CD4-positive, CD25-positive, alpha-beta regulatory T cell (primary cell): ENCODE data around the gene UBFD1. TPM values are rescaled to one million over a fixed set of nuclear protein-coding genes. Genes with fewer than 3 reads are reported as not detected.

Experiments
- ATAC-seq, 2 donors: fragments of 150-1000 bp; cut with Tn5 transposase; one replicate each; pipeline ENCODE4 v1.10.0; 2021; ENCODE audit warnings: low read depth in 2 of 2, moderate number of reproducible peaks in 2 of 2, moderate library complexity in 1 of 2
- DNase-seq, 3 donors: peaks; one replicate each; pipeline versions ENCODE4 v3.0.0 to v3.0.0-alpha.2; 2012 to 2022; ENCODE audit warnings: mixed read lengths in 1 of 3
- H3K27ac ChIP-seq: one replicate; pipeline ENCODE4 v1.7.0; 2013; ENCODE audit warnings: mild to moderate bottlenecking, low read length; ENCODE audit not compliant: insufficient read depth, poor library complexity, severe bottlenecking
- H3K27me3 ChIP-seq: one replicate; pipeline ENCODE4 v1.7.0; 2013; ENCODE audit warnings: low read length; ENCODE audit not compliant: control insufficient read depth, insufficient read depth
- H3K36me3 ChIP-seq: one replicate; pipeline ENCODE4 v1.7.0; 2013; ENCODE audit warnings: mild to moderate bottlenecking, low read length, moderate library complexity; ENCODE audit not compliant: control insufficient read depth, insufficient read depth
- H3K4me1 ChIP-seq: 2 replicates; pipeline ENCODE4 v1.7.0; 2013; ENCODE audit warnings: mild to moderate bottlenecking, low read length; ENCODE audit not compliant: insufficient read depth, control insufficient read depth, poor library complexity, severe bottlenecking
- H3K4me3 ChIP-seq: one replicate; pipeline ENCODE4 v1.7.0; 2013; ENCODE audit warnings: low read depth, mild to moderate bottlenecking, low read length, moderate library complexity
- H3K9me3 ChIP-seq, 2 experiments: 1 replicate in 1 of 2; 2 replicates in 1 of 2; pipeline ENCODE4 v1.7.0; 2013; ENCODE audit warnings: low read length in 2 of 2, mild to moderate bottlenecking in 1 of 2, moderate library complexity in 1 of 2; ENCODE audit not compliant: control insufficient read depth in 2 of 2
- H3K27ac Mint-ChIP-seq, 3 donors: one replicate each; pipeline ENCODE4 v1.8.0; 2020 to 2022; ENCODE audit warnings: mild to moderate bottlenecking in 3 of 3, mixed read lengths in 3 of 3, moderate library complexity in 2 of 3
- H3K27me3 Mint-ChIP-seq: one replicate; pipeline ENCODE4 v1.8.0; 2022; ENCODE audit warnings: mild to moderate bottlenecking, mixed read lengths
- H3K36me3 Mint-ChIP-seq: one replicate; pipeline ENCODE4 v1.8.0; 2020; ENCODE audit warnings: mixed read lengths
- H3K4me1 Mint-ChIP-seq, 4 donors: one replicate each; pipeline ENCODE4 v1.8.0; 2020 to 2022; ENCODE audit warnings: mixed read lengths in 4 of 4, mild to moderate bottlenecking in 1 of 4
- H3K4me3 Mint-ChIP-seq, 4 donors: one replicate each; pipeline ENCODE4 v1.8.0; 2020 to 2022; ENCODE audit warnings: mild to moderate bottlenecking in 4 of 4, mixed read lengths in 4 of 4, moderate library complexity in 3 of 4
- H3K9me3 Mint-ChIP-seq, 7 donors: one replicate each; pipeline ENCODE4 v1.8.0; 2020 to 2022; ENCODE audit warnings: mixed read lengths in 7 of 7, mild to moderate bottlenecking in 3 of 7, moderate library complexity in 2 of 7
- polyA plus RNA-seq, 4 donors: library from polyadenylated mRNA; unstranded; fragments of 300-500 nt; fragmentation: Illumina TruSeq; gene quantifications; one replicate each; pipeline ENCODE4 v1.2.3, GENCODE V29; 2021
- total RNA-seq: library from RNA; stranded (reverse); gene quantifications from one replicate; pipeline ENCODE4 v1.2.3, GENCODE V29; 2022

UBFD1 gene
- total and polyA plus RNA-seq, 5 donors from 2014 or later = 13.0 to 38.8 (median 15.5) TPM

GRCh38 chr16:23615805-23616204, 58.3 kb downstream of the UBFD1 start:
- peaks cover 0 to 4% (median 0%) of the 10 kb centered on the region in 4 donors for H3K4me1 Mint-ChIP-seq
- H3K36me3 Mint-ChIP-seq = peaks cover 19% of the 10 kb centered on the region
- Histone ChIP-seq H3K27ac (no peak overlapping the region), H3K27me3 (no peaks in the 10 kb centered on the region), H3K4me1 (no peaks in the 10 kb centered on the region), H3K4me3 (no peak overlapping the region), H3K9me3 (no peaks in the 10 kb centered on the region), H3K36me3 (peaks cover 25% of the 10 kb centered on the region)
- no peak for ATAC-seq
- H3K27ac Mint-ChIP-seq = peak overlapping the region in 1 of 3 donors; percentile 82
- H3K27me3 Mint-ChIP-seq = no peaks in the 10 kb centered on the region
- H3K4me3 Mint-ChIP-seq = no peak overlapping the region
- no peaks in the 10 kb centered on the region for H3K9me3 Mint-ChIP-seq
- no peak for DNase-seq

Other genes starting within 250 kb of the UBFD1 start
- 18.7 TPM for gene COG7, start 104.5 kb upstream of the UBFD1 start, total RNA-seq
- 10 to 100 TPM in 3 of 4 donors, 1 to 10 TPM in 1; 9.2 to 14.1 (median 11.1) TPM for gene COG7, start 104.5 kb upstream of the UBFD1 start, polyA plus RNA-seq
- 109 TPM for gene GGA2, start 47.2 kb upstream of the UBFD1 start, total RNA-seq
- 10 to 100 TPM; 46.5 to 52.8 (median 49.4) TPM for gene GGA2, start 47.2 kb upstream of the UBFD1 start, polyA plus RNA-seq
- 10.2 TPM for gene EARS2, start 377 bp upstream of the UBFD1 start, total RNA-seq
- 10 to 100 TPM in 3 of 4 donors, 1 to 10 TPM in 1; 9.5 to 13.5 (median 12.0) TPM for gene EARS2, start 377 bp upstream of the UBFD1 start, polyA plus RNA-seq
- gene NDUFAB1, start 38.6 kb downstream of the UBFD1 start, total RNA-seq = 27.8 TPM
- gene NDUFAB1, start 38.6 kb downstream of the UBFD1 start, polyA plus RNA-seq = 100 to 1,000 TPM; 212 to 233 (median 222) TPM
- 8.1 TPM for gene PALB2, start 83.6 kb downstream of the UBFD1 start, total RNA-seq
- 1 to 10 TPM; 4.5 to 6.7 (median 5.8) TPM for gene PALB2, start 83.6 kb downstream of the UBFD1 start, polyA plus RNA-seq
- 63.4 TPM for gene DCTN5, start 83.7 kb downstream of the UBFD1 start, total RNA-seq
- gene DCTN5, start 83.7 kb downstream of the UBFD1 start, polyA plus RNA-seq = 10 to 100 TPM; 59.7 to 91.8 (median 73.7) TPM
- 1.6 TPM for gene PLK1, start 121.2 kb downstream of the UBFD1 start, total RNA-seq
- 1 to 10 TPM; 1.4 to 4.2 (median 2.8) TPM for gene PLK1, start 121.2 kb downstream of the UBFD1 start, polyA plus RNA-seq
- gene ERN2, start 155.5 kb downstream of the UBFD1 start, total RNA-seq = not detected
- gene ERN2, start 155.5 kb downstream of the UBFD1 start, polyA plus RNA-seq = not detected
- not detected for gene CHP2, start 197.3 kb downstream of the UBFD1 start, total RNA-seq
- not detected for gene CHP2, start 197.3 kb downstream of the UBFD1 start, polyA plus RNA-seq